Endothelial cell of umbilical vein (primary cell): Measurements from ENCODE around the gene DPEP2. TPM values are rescaled to one million over a fixed set of nuclear protein-coding genes. Genes with fewer than 3 reads are reported as not detected.

Experiments
- BruUV-seq: library from RNA; stranded (reverse); fragments of 400-500 nt; replicated peaks from 2 replicates; lab custom pipeline; 2021; lab: Mats Ljungman, UMichigan
- CTCF ChIA-PET: fragments of 300-600, 350-600 bp; sonication (Branson Sonifier 250); formaldehyde crosslinking; loops from one replicate; lab custom pipeline; 2021; ENCODE audit warnings: antibody characterized with exemption, inconsistent platforms; lab: Charles Lee
- POLR2A ChIA-PET: fragments of 300-600, 350-600 bp; sonication (Branson Sonifier 250); formaldehyde crosslinking; loops from one replicate; lab custom pipeline; 2021; ENCODE audit warnings: antibody characterized with exemption, inconsistent platforms; lab: Charles Lee
- DNase-seq: peaks from one replicate; pipeline ENCODE4 v3.0.0-alpha.2; 2011; ENCODE audit warnings: low read depth, low spot score
- FAIRE-seq: peaks from 2 replicates; lab custom pipeline; 2011; peaks lifted over from hg19 to GRCh38; lab: Jason Lieb, UNC
- H2AFZ ChIP-seq: 2 replicates; pipeline ENCODE4 v1.6.0; 2012; ENCODE audit warnings: low read depth, low read length, control low read depth, inconsistent platforms
- H3K27ac ChIP-seq: 2 replicates; pipeline ENCODE4 v1.5.1; 2011; ENCODE audit warnings: low read depth, mild to moderate bottlenecking, control low read depth, low read length, moderate library complexity; ENCODE audit not compliant: insufficient read depth
- H3K27me3 ChIP-seq, 2 experiments: 2 replicates each; pipeline versions ENCODE4 v1.6.0 to v1.6.1; 2011; ENCODE audit warnings: low read length in 2 of 2, mixed read lengths in 1 of 2; ENCODE audit not compliant: control insufficient read depth in 2 of 2, insufficient read depth in 2 of 2
- H3K36me3 ChIP-seq, 2 experiments: 2 replicates in 1 of 2; 3 replicates in 1 of 2; pipeline ENCODE4 v1.5.1; 2011; ENCODE audit warnings: low read length in 2 of 2, mild to moderate bottlenecking in 1 of 2, moderate library complexity in 1 of 2; ENCODE audit not compliant: control insufficient read depth in 2 of 2, insufficient read depth in 2 of 2; ENCODE audit errors: extremely low read depth in 1 of 2
- H3K4me1 ChIP-seq: 3 replicates; pipeline ENCODE4 v1.5.1; 2011; ENCODE audit warnings: mild to moderate bottlenecking, low read length; ENCODE audit not compliant: control insufficient read depth, insufficient read depth; ENCODE audit errors: extremely low read depth
- H3K4me2 ChIP-seq: 2 replicates; pipeline ENCODE4 v1.6.1; 2011; ENCODE audit warnings: low read length, control low read depth, mixed read lengths; ENCODE audit not compliant: insufficient read depth
- H3K4me3 ChIP-seq, 3 experiments: fragments of 200-600 bp in 1 of 3; sonication (generic), shearing (Covaris generic) in 1 of 3; replicated peaks in 1 of 3; 2 replicates each; pipeline ENCODE4 v1.5.1; 2011 to 2016; ENCODE audit warnings: control low read depth in 3 of 3, low read length in 3 of 3, mild to moderate bottlenecking in 2 of 3, inconsistent platforms in 1 of 3, low read depth in 1 of 3, moderate library complexity in 1 of 3; ENCODE audit not compliant: insufficient read depth in 1 of 3
- H3K79me2 ChIP-seq: 2 replicates; pipeline ENCODE4 v1.6.0; 2012; ENCODE audit warnings: low read length, inconsistent platforms; ENCODE audit not compliant: control insufficient read depth, insufficient read depth
- H3K9ac ChIP-seq: replicated peaks from 2 replicates; pipeline ENCODE3; 2011; ENCODE audit warnings: low read length, control low read depth; ENCODE audit not compliant: insufficient read depth; ENCODE audit errors: extremely low read depth
- H3K9me1 ChIP-seq: replicated peaks from 3 replicates; pipeline ENCODE4 v1.6.0; 2011; ENCODE audit warnings: mild to moderate bottlenecking, low read length; ENCODE audit not compliant: control insufficient read depth, insufficient read depth; ENCODE audit errors: extremely low read depth
- H3K9me3 ChIP-seq: replicated peaks from 2 replicates; pipeline ENCODE4 v1.5.1; 2012; ENCODE audit warnings: low read length, inconsistent platforms; ENCODE audit not compliant: control insufficient read depth, insufficient read depth
- H4K20me1 ChIP-seq: replicated peaks from 2 replicates; pipeline ENCODE3; 2011; ENCODE audit warnings: mild to moderate bottlenecking, low read length; ENCODE audit not compliant: control insufficient read depth, insufficient read depth; ENCODE audit errors: extremely low read depth
- CTCF ChIP-seq, 2 donors: IDR thresholded peaks; 1 replicate in 1 of 2; 2 replicates in 1 of 2; pipeline ENCODE4 v1.5.1; 2011; ENCODE audit warnings: low read length in 2 of 2, mild to moderate bottlenecking in 2 of 2, moderate library complexity in 2 of 2, control low read depth in 1 of 2, inconsistent platforms in 1 of 2, low read depth in 1 of 2; ENCODE audit not compliant: insufficient read depth in 1 of 2; ENCODE audit errors: extremely low read depth in 1 of 2
- EZH2 ChIP-seq: IDR thresholded peaks from 2 replicates; pipeline ENCODE4 v1.6.1; 2012; ENCODE audit warnings: borderline replicate concordance, low read depth, mild to moderate bottlenecking, moderate library complexity, low read length, inconsistent platforms; ENCODE audit not compliant: severe bottlenecking
- FOS ChIP-seq: IDR thresholded peaks from 2 replicates; pipeline ENCODE4 v1.6.1; 2011; ENCODE audit warnings: mild to moderate bottlenecking, low read length, moderate library complexity, borderline replicate concordance; ENCODE audit not compliant: insufficient read depth
- GATA2 ChIP-seq: IDR thresholded peaks from 2 replicates; pipeline ENCODE4 v1.7.0; 2011; ENCODE audit warnings: low read depth, mild to moderate bottlenecking, moderate library complexity, mixed read lengths, low read length; ENCODE audit not compliant: insufficient read length, insufficient read depth
- JUN ChIP-seq: IDR thresholded peaks from 2 replicates; pipeline ENCODE4 v1.6.1; 2011; ENCODE audit warnings: borderline replicate concordance, low read depth; ENCODE audit not compliant: insufficient read length, insufficient read depth
- MAX ChIP-seq: IDR thresholded peaks from 2 replicates; pipeline ENCODE4 v1.6.1; 2011; ENCODE audit not compliant: insufficient read depth, insufficient read length
- MYC ChIP-seq: IDR thresholded peaks from one replicate; pipeline ENCODE4 v1.6.1; 2011; ENCODE audit warnings: mild to moderate bottlenecking, low read depth, low read length
- POLR2A ChIP-seq: IDR thresholded peaks from 2 replicates; pipeline ENCODE4 v1.6.1; 2012; ENCODE audit warnings: low read depth, mild to moderate bottlenecking, control low read depth, low read length
- POLR2AphosphoS5 ChIP-seq: IDR thresholded peaks from 2 replicates; pipeline ENCODE4 v1.6.1; 2012; ENCODE audit warnings: low read depth, mild to moderate bottlenecking, control low read depth, low read length, moderate library complexity; ENCODE audit not compliant: insufficient read depth
- dilution Hi-C: fragments of 300-500 bp; cut with MboI; formaldehyde crosslinking; loops from one replicate; pipeline ENCODE4 v1.15.0; 2019; ENCODE audit warnings: low sequenced_read_pairs; ENCODE audit not compliant: extremely low pct_ligation_motif_present
- intact Hi-C: fragments of 100-400 bp; cut with micrococcal nuclease; formaldehyde crosslinking; loops from one replicate; pipeline ENCODE4 v1.10.0; 2022
- polyA plus RNA-seq, 4 experiments: library from polyadenylated mRNA; depleted of rRNA in 3 of 4; stranded (reverse) in 3 of 4; unstranded in 1 of 4; fragments of >200 nt; gene quantifications; 2 replicates each; pipeline versions ENCODE4 v1.2.1 to v1.2.3, GENCODE V29; 2011 to 2012; ENCODE audit warnings: missing spikeins in 1 of 4
- total RNA-seq: library from RNA; stranded (reverse); gene quantifications from 2 replicates; pipeline ENCODE4 v1.2.3, GENCODE V29; 2021

DPEP2 gene
- total and polyA plus RNA-seq, 2 donors (not counting 3 experiments of a cell fraction or from before 2014, with no cell fraction given), result 0.27 to 1.8 TPM

- intact Hi-C loops (no loop called here), dilution Hi-C loops (no loop called here)
- H3K36me3 ChIP-seq, result no peaks in the 10 kb centered on the region
- POLR2A ChIA-PET, result no interaction called here
- no peak within 1 kb of the TSS for H3K4me3 ChIP-seq
- no TSS peak for BruUV-seq
- no peaks in the 10 kb centered on the region for H3K27me3 ChIP-seq
- H3K4me2 ChIP-seq, result no peak within 1 kb of the TSS
- TF ChIP-seq MYC, result no peak
- TF ChIP-seq POLR2AphosphoS5, result no peak
- no peak for TF ChIP-seq CTCF (IDR thresholded peaks at IDR 0.05; ENCODE audit: extremely low read depth in 1 of 2, insufficient read depth in 1 of 2, low read depth in 1 of 2, low read length in 2 of 2)
- no peak for TF ChIP-seq MAX
- no peak for TF ChIP-seq EZH2
- TF ChIP-seq JUN, result no peak
- no peak for TF ChIP-seq GATA2
- TF ChIP-seq FOS, result no peak
- TF ChIP-seq POLR2A, result no peak
- no peaks in the 10 kb centered on the region for H4K20me1 ChIP-seq
- no peak for FAIRE-seq
- CTCF ChIA-PET, result interaction anchor here (0.5 to 2.2 kb wide), 4 partner anchors 10 to 214 kb away, joined by 3 to 9 read pairs (median 3); no protein-coding TSS in a partner anchor
- no peak for DNase-seq
- no peaks in the 10 kb centered on the region for H3K9me3 ChIP-seq
- H2AFZ ChIP-seq, result no peak within 1 kb of the TSS
- peaks cover 7% of the 10 kb centered on the region for H3K4me1 ChIP-seq
- H3K9ac ChIP-seq, result no peak within 1 kb of the TSS
- H3K9me1 ChIP-seq, result no peaks in the 10 kb centered on the region
- H3K79me2 ChIP-seq, result no peaks in the 10 kb centered on the region
- H3K27ac ChIP-seq, result no peak within 1 kb of the TSS
These were observed 16.4 kb upstream of the DPEP2 start, which contains the start of gene DPEP2NB for GRCh38 chr16:68015681-68016080. Gene DPEP2NB (minus strand): TSS chr16:68015911. CDS start chr16:68015770, 141 bp downstream.
